ENCODE results near the gene DRC1.

Gene DRC1

GRCh38 chr2:26448651-26449050 lies 46.9 kb downstream of the DRC1 start:
- no peak for DNase-seq (ENCODE audit: low spot score)

GRCh38 chr2:26449278-26450030 lies 47.7 kb downstream of the DRC1 start:
- no peak for DNase-seq (ENCODE audit: low spot score)

GRCh38 chr2:26450031-26450635 lies 48.4 kb downstream of the DRC1 start:
- DNase-seq (ENCODE audit: low spot score): no peak

- no peak for DNase-seq (ENCODE audit: low spot score)
Observed at GRCh38 chr2:26451700-26452099, 50.0 kb downstream of the DRC1 start.

- DNase-seq (ENCODE audit: low spot score): no peak
Observed at GRCh38 chr2:26453421-26454329, 52.0 kb downstream of the DRC1 start.

- no peak for DNase-seq (ENCODE audit: low spot score)
Observed at GRCh38 chr2:26454561-26455001, 52.9 kb downstream of the DRC1 start.

- DNase-seq (ENCODE audit: low spot score): no peak
Observed at GRCh38 chr2:26455037-26455669, 53.4 kb downstream of the DRC1 start.

GRCh38 chr2:26455670-26456439 lies 54.1 kb downstream of the DRC1 start:
- no peak for DNase-seq (ENCODE audit: low spot score)

GRCh38 chr2:26456440-26457250 lies 54.9 kb downstream of the DRC1 start:
- DNase-seq (ENCODE audit: low spot score): no peak

GRCh38 chr2:26457251-26457666 lies 55.5 kb downstream of the DRC1 start:
- no peak for DNase-seq (ENCODE audit: low spot score)

- no peak for DNase-seq (ENCODE audit: low spot score)
Observed at GRCh38 chr2:26457695-26458364, 56.1 kb downstream of the DRC1 start.

GRCh38 chr2:26458365-26459042 lies 56.8 kb downstream of the DRC1 start:
- DNase-seq (ENCODE audit: low spot score): no peak

- DNase-seq (ENCODE audit: low spot score): no peak
Observed at GRCh38 chr2:26459991-26460612, 58.4 kb downstream of the DRC1 start.

- no peak for DNase-seq (ENCODE audit: low spot score)
Observed at GRCh38 chr2:26460613-26461031, 58.9 kb downstream of the DRC1 start.

- no peak for DNase-seq (ENCODE audit: low spot score)
Observed at GRCh38 chr2:26461601-26462023, 59.9 kb downstream of the DRC1 start.

- DNase-seq (ENCODE audit: low spot score): no peak
Observed at GRCh38 chr2:26462100-26462499, 60.4 kb downstream of the DRC1 start.

- DNase-seq (ENCODE audit: low spot score): peak; percentile 78
Observed at GRCh38 chr2:26462511-26463243, 61.0 kb downstream of the DRC1 start.
